BE2C (cell line): Measurements from ENCODE around the gene GNAQ.

Experiments used
- DNase-seq: peaks from one replicate; pipeline ENCODE4 v3.0.0-alpha.2; 2020
- H3K27me3 ChIP-seq: fragments of 250-450 bp; sonication (Bioruptor Pico); 2 replicates; pipeline ENCODE4 v1.5.1; 2020; ENCODE audit warnings: mild to moderate bottlenecking
- H3K36me3 ChIP-seq: fragments of 250-450 bp; sonication (Bioruptor Pico); 2 replicates; pipeline ENCODE4 v1.5.1; 2020; ENCODE audit warnings: mild to moderate bottlenecking
- H3K4me1 ChIP-seq: fragments of 250-450 bp; sonication (Bioruptor Pico); 2 replicates; pipeline ENCODE4 v1.5.1; 2020
- H3K4me3 ChIP-seq: 2 replicates; pipeline ENCODE4 v1.5.1; 2011; ENCODE audit warnings: low read depth, low read length
- H3K9me3 ChIP-seq: fragments of 250-450 bp; sonication (Bioruptor Pico); 2 replicates; pipeline ENCODE4 v1.5.1; 2020
- CTCF ChIP-seq: IDR thresholded peaks from 2 replicates; pipeline ENCODE4 v1.5.1; 2012; ENCODE audit warnings: mild to moderate bottlenecking, low read depth, low read length

GNAQ gene

GRCh38 chr9:77673941-77674791 is 357.4 kb downstream of the GNAQ start:
- Histone ChIP-seq H3K4me3 (no peak overlapping the region), H3K9me3 (no peaks in the 10 kb centered on the region; the same call in 1 of the 2 replicates), H3K27me3 (no peaks in the 10 kb centered on the region), H3K36me3 (no peaks in the 10 kb centered on the region), H3K4me1 (peaks cover 6% of the 10 kb centered on the region; the same call in 1 of the 2 replicates)
- DNase-seq, result no peak
- TF ChIP-seq CTCF, result no peak

GRCh38 chr9:77672183-77672582 is 359.4 kb downstream of the GNAQ start:
- Histone ChIP-seq H3K36me3 (no peaks in the 10 kb centered on the region), H3K27me3 (no peaks in the 10 kb centered on the region), H3K4me1 (peaks cover 6% of the 10 kb centered on the region; the same call in 1 of the 2 replicates), H3K4me3 (no peak overlapping the region), H3K9me3 (peaks cover 3% of the 10 kb centered on the region)
- no peak for TF ChIP-seq CTCF
- no peak for DNase-seq

GRCh38 chr9:77667151-77667550 is 364.5 kb downstream of the GNAQ start:
- peaks cover 2% of the 10 kb centered on the region; the same call in 1 of the 2 replicates for H3K4me1 ChIP-seq
- no peak for DNase-seq
- H3K27me3 ChIP-seq, result no peaks in the 10 kb centered on the region
- H3K9me3 ChIP-seq, result peaks cover 3% of the 10 kb centered on the region; the same call in 1 of the 2 replicates
- no peak for TF ChIP-seq CTCF
- H3K36me3 ChIP-seq, result no peaks in the 10 kb centered on the region
- H3K4me3 ChIP-seq, result no peak overlapping the region
